ENCODE data around the gene HTD2.

- no peak for TF ChIP-seq EZH2 (IDR thresholded peaks at IDR 0.05; ENCODE audit: borderline replicate concordance, low read depth, low read length, severe bottlenecking)
- no peak for TF ChIP-seq CTCF (IDR thresholded peaks at IDR 0.05; ENCODE audit: extremely low read depth in 1 of 2, insufficient read depth in 1 of 2, low read depth in 1 of 2, low read length in 2 of 2)
- TF ChIP-seq POLR2A (IDR thresholded peaks at IDR 0.05; ENCODE audit: low read depth, low read length) = no peak
- TF ChIP-seq POLR2AphosphoS5 (IDR thresholded peaks at IDR 0.05; ENCODE audit: insufficient read depth, low read depth, low read length) = no peak
- TF ChIP-seq JUN (IDR thresholded peaks at IDR 0.05; ENCODE audit: borderline replicate concordance, insufficient read depth, insufficient read length, low read depth) = no peak
- TF ChIP-seq, protein P1, sequence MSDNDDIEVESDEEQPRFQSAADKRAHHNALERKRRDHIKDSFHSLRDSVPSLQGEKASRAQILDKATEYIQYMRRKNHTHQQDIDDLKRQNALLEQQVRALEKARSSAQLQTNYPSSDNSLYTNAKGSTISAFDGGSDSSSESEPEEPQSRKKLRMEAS (IDR thresholded peaks at IDR 0.05; ENCODE audit: insufficient read depth, insufficient read length) = no peak
- no peak for TF ChIP-seq FOS (IDR thresholded peaks at IDR 0.05; ENCODE audit: borderline replicate concordance, insufficient read depth, low read length)
- no peak for TF ChIP-seq MYC (IDR thresholded peaks at IDR 0.05; ENCODE audit: low read depth, low read length)
Observed at GRCh38 chr3:58345457-58345856, 39.1 kb downstream of the HTD2 start.

Data from endothelial cell of umbilical vein (primary cell).